OCI-M1 (cell line): Measurements from ENCODE around the gene CTNNAL1.
"Not testable (repeated sequence)": the region's sequence is repeated elsewhere in the genome, so short reads cannot be mapped to it uniquely, and the experiment has no call there.

Experiments used
- DNase-seq: peaks from one replicate; lab custom pipeline; 2025; lab: John Stamatoyannopoulos, UW

Gene CTNNAL1

DNA sequence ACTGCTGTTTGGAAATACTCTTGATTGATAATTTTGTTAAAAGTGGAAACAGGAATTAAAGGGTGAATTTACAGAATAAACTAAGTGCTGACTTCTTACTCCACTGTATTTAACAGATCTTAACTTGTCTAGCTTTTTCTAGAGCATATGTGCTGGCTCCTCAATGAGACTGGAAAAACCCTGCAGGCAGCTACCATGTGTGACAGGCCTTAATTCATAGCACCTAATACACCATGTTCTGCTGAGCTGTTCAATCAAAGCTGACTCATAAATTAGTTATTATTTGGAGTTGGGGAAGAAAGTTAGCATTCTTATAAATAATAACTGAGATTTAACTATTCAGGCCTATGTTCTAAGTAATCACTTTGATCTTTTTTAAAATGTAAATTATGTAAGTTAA is 29.4 kb downstream of the CTNNAL1 start:
- DNase-seq: no peak

DNA sequence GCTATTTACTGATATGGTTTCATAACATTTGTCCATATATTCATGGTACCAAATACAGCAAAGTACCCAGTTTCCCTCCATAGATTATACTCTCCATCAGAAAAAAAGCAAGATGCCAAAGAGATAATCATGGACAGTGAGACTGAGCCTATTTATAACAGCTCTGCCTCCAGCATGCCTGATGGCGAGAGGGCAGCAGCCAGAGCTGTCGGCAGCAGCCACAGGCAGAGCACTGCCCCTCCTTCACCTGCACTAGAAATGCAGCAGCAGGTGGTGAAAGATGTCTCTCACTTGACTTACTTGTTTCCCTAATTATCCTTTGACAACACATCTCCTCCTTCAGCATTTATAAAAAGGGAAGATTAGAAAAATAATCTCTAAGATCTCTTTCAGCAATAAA is 32.4 kb downstream of the CTNNAL1 start:
- no peak for DNase-seq

DNA sequence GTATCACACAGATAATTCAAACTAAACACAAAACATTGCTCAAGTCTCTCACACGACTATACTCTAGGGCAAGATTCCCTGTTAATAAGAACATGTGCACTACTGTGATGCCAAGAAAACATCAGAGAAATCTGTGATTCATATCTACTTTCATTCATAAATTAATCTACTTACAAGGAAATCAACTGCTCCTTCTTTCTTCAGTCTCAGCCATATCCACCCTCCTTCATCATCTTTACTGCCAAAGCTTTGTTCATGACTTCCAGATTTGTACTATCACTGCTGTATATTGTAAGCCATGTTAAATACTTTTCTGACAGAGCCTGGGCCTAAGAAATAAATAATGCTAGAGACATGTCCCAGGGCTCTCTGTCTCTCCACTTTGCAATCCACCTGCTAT is 35.1 kb downstream of the CTNNAL1 start:
- no peak for DNase-seq

DNA sequence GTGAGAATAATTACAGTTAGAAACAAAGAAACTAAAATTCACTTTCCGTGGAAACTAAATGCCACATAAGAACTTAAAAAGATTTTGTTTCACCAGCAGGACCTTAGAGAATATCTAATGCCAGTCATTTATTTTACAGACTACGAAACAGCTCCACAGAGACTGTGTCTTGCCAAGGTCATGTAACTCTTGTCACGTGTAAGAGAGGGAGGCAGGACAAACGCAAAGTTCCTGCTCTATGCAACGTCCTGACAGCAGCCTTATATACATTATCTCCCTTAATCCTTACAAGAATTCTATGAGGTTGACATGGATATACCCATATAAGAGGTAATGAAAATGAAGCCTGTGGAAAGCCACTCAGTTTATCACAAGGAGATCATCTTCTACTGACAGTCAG is 39.4 kb downstream of the CTNNAL1 start:
- DNase-seq: no peak

DNA sequence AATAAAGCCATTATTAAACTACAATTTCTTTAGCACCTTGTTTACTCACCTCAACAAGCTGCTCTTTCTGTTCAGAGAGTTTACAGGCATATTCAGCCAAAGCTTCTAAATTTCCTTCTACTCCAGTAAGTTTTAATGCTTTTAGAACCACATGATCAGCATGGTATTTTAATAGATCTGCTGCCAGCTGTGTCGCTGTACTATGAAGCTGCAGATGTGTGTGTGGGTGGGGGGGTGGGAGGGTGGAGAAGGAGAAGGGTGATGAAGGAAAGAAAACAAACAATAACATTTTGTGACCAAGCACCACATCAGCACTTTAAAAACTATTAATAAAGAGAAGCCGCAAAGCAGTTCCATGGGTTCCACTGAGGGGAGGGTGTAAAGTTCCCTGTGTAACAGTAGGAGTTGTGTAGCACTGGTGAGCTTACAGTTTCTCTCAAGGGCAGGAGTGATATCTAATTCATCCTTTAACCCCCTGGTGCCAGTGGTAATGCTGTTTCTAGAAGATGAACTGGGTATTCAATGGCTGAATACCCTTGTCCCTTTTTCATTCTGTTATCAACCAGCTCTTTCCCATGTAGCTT is 40.6 kb downstream of the CTNNAL1 start:
- no peak for DNase-seq

DNA sequence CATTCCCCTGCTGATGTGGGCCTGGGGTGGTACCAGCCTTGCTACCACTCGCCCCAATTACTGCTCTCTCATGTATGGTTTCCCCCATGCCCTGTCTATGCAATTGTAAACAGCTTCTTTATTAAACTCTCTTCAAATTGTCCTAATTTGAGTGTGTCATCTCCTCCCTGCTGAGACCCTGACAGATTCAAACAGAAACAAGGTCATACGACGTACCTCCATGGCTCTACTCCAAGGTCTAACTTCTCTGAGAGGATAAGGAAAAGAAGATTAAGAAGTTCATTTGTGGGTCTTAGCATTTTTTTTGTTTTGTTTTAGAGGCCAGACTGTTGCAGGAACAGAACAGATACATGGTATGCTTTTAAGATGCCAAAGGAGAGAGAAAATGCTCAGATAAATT is 41.1 kb downstream of the CTNNAL1 start:
- DNase-seq: no peak

DNA sequence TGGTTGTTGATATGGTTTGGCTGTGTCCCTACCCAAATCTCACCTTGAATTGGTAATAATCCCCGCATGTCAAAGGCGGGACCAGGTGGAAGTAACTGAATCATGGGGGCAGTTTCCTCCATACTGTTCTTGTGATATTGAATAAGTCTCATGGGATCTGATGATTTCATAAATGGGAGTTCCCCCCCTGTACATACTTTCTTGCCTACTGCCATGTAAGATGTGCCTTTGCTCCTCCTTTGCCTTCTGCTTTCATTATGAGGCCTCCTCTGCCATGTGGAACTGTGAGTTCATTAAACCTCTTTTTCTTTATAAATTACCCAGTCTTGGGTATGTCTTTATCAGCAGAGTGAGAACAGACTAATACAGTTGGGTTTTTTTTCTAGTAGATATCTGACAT is 41.9 kb downstream of the CTNNAL1 start:
- DNase-seq: not testable (repeated sequence)

DNA sequence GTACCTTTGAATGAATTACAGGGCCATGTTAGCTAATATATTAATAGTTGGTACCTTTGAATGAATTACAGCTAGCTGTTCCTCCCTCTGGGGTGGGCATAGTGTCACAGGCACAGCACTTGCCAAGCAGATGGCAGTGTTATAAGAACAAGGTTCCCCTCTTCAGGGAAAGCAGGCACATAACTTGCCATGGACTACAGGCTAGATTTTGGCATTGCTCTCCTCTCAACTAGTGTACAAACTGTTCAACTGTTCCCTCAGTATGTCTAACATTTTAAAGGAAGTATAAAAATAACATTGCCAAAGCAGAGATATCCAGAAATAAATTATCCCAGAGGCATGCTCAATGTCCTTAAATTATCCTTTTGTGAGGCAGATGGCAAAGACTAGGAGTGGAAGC is 45.4 kb downstream of the CTNNAL1 start:
- no peak for DNase-seq

DNA sequence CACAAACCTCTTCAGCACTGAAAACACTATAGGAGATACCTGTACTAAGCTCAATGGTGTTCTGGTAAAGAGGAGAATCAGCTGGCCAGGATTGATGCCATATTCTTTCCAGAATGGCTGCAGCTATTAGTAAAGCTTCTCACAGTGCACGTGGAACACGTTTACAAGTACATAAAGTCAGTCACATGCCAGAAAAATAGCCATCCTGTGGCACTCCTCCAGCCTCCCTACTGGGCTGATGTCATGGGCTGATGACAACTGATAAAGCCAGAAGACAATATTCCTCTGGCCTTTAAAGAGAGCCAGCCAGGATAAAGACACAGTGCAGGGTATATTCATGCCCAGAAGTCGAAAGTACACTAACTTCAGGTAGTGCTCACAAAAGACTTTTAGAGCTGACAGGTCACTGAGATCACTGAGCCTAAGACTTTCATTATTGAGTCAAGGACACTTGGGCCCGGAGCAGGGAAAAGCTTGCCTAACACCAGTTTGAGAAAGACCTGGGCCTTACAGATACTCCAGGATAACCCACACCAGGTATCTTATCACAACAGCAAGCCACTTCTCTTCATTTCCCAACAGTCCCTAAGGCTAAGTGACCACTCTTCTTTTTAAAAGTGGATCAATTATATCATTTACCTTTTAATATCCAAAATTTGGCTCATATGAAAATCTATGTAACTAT is 49.7 kb downstream of the CTNNAL1 start:
- DNase-seq: peak; percentile 62

DNA sequence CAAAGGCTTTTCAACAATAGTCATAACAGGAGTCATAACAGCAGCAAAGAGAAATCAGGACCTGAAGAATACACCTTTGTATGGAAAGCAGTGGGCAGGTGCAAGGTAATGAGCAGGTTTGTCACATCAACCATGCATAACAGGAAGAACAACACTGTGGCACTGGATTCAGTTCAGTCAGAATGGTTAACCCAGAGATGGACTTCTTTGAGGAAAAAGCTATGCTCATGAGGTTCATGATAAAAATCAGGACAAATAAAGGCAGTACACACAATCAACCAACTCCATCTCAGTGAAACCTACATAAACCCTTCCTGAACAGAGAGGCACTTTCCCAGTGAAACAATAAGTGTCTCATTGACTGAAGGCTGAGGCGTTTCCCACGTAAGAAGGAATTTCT is 52.1 kb downstream of the CTNNAL1 start:
- DNase-seq: no peak

DNA sequence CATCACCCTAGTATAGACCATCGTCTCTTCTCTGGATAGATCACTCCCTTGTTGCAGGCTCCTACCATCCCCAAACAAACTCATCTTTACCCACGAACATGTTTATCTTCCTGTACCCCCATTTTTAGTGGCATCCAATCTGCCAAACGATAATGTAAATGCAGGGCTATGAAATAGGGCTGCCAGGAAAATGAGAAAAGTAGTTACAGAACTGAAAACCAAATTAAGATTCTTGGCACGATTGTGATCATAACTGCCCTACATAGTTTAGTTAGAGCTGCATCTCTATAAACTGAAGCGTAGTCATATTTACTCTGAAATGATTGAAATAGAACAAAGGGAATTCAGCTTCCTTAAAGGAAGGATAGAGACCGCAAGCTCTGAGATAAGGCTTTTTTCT is 53.0 kb downstream of the CTNNAL1 start:
- DNase-seq: no peak

DNA sequence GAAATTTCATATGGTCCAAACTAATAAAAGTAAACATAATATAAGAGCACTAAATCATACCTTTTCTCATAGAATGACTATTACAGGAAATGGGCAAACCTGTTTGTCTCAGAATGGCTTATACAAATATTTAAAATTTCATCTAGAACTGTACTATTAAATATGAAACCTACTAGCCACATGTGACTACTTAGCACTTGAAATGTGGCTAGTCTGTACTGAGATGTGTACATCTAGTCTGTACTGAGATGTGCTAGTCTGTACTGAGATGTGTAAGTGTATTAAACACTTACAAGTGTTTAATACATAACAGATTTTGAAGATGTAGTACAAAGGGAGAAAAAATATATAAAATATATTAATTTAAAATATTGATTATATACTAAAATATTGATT is 56.7 kb downstream of the CTNNAL1 start:
- DNase-seq: no peak

DNA sequence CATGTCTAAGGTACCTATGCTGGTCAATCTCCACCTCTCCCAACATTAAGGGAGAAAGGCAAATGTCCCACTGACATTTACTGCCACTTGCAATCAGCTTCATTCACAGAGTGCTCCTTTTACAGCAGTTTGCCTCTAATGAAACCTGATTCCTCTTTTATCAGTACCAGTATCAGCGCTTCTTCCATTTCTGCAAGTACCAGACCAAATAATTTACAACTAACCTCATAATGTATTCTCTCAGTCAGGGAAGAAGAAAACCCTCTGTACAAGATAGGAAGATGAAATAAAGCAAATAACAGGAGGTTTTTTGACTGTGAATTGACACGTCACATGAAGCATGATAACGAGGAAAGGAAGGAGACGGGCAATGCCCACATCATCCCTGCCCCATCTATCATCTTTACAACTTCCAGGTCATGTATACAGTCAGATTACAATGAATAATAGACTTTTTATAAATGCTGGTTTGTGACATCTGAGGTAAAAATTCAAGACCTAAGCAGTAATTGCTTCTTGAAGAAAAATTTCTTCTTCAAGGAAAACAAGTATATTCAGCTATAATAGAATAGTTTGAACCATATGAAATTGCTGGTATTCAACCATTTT is 57.2 kb downstream of the CTNNAL1 start:
- no peak for DNase-seq

DNA sequence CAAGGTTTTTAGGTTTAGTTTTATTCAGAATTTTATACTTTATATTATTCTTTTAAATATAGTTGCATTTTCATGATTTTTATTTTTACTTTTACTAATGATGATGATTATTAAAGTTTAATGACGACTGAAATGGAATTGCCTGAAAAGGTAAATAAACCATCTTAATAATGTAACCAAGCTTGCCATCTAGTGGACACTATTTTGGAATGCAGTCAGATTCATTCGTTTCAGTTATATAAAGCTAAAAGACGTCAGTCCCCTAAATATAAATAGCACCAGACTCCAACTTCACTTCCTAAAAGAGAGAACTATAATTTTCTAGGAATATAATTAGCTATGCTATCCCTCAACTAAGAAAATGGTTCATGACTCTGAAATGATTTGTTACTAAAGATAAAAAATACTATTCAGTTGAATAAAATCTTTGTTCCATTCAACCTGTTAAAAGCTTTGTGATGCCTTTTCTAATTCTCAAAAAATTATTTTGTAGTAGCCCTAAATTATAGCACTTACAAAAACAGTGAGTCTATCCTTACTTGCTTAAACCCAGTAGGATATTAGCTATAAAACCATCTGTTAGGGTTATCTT is 59.2 kb downstream of the CTNNAL1 start:
- DNase-seq: peak; percentile 71

DNA sequence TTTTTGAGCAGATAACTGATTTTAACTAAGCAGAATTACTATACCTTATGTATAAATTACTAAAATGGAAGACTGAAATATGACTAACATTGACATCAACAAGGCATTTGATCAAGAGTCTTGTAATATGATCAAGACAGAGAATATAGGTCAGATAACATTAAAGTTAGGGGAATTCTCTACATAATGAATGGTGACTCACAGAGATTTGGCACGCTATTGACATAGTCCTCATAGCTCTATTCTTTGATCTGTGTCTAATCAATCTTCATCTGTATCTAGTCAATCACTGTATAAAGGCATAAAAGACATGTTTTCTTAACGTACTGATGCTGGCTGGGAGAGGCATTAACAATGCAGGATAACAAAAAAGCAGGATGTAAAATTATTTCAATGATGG is 61.7 kb downstream of the CTNNAL1 start:
- no peak for DNase-seq

DNA sequence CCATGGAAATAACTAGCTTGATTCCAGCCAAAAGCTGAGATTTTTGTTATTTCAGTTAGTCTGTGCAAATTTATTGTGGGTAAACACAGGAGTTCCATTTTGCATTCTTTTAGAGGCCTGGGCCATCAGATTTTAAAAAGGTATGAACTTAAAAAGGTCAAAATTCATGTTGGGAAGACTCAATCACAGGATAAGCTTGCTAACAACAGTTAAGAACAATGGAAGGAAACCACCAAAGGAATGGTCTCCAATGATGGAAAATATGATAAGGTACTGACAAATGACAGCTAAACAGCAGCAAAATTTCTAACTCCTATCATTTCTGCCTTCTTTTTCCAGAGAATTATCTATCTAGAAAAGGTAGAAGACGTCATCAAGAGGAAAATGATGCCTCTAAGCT is 63.1 kb downstream of the CTNNAL1 start:
- no peak for DNase-seq

DNA sequence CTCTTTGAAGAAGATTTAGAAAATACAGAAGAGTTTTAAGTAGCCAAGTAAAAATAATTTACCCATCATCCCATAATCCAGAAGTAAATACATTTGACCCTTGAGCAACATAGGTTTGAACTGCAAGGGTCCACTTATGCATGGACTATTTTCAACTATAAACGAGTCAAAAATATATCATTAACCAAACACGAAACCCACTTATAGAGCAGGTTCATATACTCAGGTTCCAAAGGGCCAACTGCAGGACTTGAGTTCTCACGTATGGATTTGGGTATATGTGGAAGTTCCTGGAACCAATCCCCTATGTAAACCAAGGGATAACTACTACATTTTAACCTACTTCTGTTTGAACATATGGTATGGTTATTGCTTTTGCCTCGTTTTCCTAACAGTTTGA is 73.3 kb downstream of the CTNNAL1 start:
- DNase-seq: no peak

DNA sequence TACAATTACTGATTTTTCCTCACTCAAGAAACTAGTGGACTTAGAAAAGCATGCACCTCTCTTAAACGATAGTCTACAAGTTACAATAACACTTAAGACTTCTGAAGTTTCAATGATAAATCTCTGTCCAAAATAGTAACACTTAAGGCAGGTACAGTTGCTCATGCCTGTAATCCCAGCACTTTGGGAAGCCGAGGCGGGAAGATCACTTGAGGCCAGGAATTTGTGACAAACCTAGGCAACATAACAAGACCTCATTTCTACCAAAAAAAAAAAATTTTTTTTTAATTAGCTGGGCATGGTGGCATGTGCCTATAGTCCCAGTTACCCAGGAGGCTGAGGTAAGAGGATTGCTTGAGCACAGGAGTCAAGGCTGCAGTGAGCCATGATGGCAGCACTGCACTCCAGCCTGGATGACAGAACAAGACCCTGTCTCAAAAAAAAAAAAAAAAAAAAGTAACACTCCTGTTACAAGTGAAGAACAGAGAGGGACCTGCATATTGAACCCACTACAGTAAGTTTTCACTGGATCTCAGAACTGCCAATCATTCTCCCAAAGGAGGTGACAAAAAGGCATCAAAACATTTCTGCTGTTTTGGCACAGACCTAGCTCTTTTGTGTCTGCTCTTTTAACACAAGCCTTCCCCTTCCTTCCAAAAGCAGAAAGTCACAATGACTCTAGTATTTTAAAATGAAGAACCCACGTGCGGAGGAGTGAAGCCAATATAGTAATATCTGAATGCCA is 75.6 kb downstream of the CTNNAL1 start:
- no peak for DNase-seq

DNA sequence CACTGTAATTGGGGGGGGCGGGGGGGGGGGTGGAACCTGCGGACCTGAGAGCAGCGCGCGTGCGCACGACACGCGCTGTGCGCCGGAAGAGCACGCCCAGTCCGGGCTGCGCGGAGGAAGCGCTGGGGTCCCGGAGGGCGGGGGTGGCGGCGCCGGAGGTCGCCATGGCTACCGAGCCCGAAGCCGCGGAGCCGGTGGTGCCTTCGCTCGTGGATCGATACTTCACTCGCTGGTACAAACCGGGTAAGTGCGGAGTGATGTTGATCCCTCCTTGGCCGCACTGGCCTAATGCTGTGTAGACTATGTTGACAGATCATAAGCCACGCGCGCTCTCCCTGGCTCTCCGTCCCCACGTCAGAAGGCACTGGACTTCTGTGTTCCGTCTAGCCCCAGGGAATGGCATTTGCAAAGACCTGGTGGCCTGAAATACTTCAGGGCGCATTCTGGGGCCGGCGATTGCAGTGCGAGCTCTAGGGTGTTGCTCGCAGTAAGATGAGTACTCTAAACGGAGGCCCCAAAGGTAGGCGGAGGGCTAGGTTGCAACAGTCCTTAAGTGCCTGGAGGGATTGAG is 78.9 kb downstream of the CTNNAL1 start, which contains the start of gene ABITRAM:
ABITRAM (plus strand) TSS at position 78 of the 571 bp plus-strand sequence; CDS start at position 165, 87 bp downstream.
- DNase-seq: peak; percentile 92

DNA sequence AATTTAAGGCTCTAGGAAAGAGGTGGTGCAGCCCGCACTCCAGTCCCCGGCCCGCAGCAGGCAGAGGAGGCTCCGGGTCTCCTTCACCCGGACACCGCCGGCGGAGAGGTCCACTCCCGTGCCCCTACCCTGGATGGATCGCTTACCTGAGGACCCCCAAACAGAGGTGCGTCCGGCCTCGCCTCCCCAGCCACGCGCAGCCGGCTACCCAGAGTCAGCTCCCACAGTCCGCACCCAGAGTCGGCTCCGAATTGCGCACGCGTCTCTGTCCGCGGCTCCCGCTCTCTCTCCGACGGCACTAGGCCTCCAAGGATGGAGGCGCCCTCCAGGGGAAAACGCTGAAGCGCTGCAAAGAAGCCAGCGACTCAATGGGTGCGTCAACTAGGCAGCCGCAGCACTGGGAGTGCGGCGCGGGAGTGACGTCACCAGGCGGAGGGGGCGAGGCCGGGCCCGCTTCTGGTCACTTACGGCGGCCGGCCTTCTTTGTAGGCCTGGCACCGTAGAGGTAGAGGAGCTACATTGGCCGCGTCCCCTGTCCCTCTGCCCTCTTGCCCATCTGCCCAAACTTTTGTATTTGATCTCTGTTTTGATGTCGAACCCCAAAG is 79.5 kb downstream of the CTNNAL1 start, which contains the start of gene ELP1:
ELP1 (minus strand) TSS at position 407 of the 605 bp plus-strand sequence. CDS start 2,978 bp downstream, outside the sequence.
- DNase-seq: peak; percentile 94

DNA sequence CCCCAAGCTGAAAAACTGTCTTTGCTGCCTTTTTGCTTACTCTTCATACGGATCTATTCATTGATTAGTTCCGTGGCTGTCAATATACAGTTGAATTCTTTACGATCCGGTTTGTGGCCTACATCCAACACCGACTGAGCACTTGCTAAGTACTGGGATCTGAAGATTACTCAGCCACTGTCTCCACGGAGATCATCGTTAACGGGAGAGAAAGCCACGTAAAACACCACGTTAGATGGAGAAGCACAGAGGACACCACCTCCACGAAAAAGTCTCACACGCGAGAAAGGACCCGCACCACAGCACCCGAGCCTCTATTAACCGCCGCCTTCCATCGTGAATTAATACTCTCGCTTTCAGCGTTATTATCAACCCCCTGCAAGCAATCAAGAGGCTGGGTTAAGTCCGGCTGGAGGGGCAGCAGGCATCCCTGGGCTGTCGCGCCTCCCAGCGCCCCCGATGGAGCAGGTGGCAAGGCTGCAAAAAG is 80.0 kb downstream of the CTNNAL1 start:
- peak; percentile 55 for DNase-seq
